IPS DF 4.7 (cell line): Measurements from ENCODE around the gene ALOX15B.

ENCODE experiments used
- DNase-seq: peaks from one replicate; pipeline ENCODE4 v3.0.0-alpha.2; 2013; ENCODE audit warnings: low spot score; ENCODE audit errors: extremely low read depth

Gene ALOX15B

DNA sequence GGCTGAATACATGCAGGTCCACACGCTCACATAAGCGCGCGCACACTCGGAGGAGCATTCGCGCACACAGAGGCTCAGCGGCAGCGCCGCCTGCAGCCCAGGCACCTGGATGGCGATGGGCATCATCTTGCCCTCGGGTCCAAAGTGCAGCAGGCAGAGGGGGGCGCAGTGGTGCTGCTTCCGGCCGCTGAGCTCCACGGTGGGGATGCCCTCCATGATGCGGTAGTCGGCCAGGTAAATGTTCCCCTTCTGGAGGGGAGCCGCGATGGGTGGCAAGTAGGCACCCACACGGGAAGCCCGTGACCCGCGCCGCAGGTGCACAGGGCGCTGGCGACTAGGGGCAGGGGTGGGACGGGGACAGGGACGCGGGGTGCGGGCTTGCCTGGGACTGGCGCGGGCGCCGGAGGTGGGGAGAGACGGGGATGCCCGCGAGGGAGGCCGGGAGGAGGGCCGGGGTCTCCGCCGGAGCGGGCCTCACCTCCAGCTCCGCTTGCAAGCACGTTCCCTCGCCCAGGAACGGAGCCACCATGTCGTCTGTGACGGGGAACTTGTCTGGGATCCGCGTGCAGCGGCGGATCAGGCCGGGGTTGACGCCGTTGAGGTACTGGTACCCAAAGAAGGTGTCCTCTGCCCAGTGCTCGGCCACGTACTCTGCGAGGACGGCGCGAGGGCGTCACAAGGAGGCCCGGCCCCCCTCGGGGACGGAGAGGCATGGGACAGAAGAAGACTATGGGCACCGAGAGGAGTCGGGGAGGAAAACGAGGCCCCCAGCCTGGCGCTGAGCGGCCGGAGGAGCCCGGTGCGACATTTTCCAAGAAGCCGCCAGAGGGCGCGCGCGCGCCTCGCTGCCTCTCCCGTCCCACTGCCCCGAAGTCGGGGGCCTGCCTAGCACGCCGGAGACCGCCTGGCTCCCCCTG lies 40.7 kb downstream of the ALOX15B start:
- no peak for DNase-seq

DNA sequence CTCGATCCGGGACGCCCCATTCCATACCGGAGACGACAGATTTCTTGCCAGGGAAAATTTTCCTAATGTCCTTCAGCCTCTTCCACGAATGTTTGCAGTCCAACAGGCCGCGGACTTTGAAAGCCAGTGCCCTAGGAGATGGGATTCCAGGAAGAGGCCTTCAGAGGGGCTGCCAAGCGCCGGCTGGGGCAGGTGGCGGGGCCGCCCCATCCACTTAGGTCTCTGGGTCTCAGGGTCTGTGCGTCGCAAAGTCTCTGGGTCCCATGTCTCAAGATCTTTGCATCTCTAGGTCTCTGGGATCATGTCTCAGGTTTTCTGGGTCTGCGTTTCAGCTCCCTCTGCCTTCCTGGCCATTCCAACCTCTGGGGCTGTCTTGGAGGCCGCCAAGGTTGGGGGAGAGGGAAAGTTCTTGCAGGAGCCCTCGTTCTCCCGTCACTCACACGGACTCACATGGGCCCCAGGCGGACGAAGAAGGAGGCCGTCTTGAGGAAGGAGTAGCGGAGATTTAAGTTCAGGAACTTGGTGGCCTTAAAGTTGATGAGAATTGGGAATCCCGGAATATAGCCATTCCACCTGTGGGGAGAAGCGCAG lies 41.4 kb downstream of the ALOX15B start:
- DNase-seq = no peak

DNA sequence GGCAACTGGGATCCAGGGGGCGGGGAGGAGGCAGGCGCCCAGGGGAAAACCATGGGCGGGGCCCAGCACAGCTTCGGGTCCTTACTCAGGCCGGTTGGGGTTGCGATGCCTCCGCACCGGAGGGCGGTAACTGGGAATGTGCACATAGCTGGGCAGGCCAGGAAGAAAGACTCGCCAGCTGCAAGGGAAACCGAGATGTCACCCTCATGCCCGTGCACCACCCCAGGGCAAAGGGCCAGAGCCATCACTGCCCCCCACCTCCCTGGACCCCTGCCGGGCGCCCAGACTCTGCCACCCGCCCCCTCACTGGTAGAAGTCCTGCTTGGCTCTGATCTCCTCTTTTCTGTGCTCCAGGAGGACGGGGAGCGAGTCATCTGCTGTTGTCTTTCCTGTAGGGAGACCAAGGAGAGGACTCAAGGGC lies 42.0 kb downstream of the ALOX15B start:
- no peak for DNase-seq

DNA sequence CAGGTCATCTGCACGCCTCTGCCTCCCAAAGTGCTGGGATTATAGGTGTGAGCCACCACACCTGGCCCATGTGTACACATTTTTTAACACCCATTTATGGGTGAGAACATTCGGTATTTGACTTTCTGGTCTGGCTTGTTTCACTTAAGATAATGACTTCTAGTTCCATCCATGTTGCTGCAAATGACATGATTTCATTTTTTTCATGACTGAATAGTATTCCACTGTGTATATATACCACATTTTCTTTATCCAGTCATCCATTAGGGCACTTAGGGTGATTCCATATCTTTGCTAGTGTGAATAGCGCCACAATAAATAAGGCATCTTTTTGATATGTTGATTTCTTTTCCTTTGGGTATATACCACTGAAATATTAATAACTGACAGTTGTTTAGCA lies 43.0 kb downstream of the ALOX15B start:
- no peak for DNase-seq

DNA sequence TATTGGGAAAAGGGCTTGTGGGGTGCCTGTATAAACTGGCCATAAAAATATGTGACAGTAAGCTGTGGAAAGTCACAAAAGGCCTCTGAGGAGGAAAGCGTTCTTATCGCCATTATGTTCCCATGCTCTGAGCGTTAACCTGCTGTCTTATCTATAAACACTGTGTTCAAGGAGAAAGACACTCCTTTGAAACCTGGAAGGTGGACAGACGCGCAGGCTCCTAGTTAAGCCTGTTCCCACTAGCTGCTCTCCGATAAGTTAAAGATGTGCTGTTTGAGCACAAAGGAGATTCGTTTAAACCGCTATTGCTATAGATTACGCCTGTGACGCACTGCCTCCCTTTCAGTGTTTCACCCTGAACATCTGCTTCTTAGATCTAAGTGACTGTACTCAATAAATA lies 43.4 kb downstream of the ALOX15B start:
- no peak for DNase-seq

DNA sequence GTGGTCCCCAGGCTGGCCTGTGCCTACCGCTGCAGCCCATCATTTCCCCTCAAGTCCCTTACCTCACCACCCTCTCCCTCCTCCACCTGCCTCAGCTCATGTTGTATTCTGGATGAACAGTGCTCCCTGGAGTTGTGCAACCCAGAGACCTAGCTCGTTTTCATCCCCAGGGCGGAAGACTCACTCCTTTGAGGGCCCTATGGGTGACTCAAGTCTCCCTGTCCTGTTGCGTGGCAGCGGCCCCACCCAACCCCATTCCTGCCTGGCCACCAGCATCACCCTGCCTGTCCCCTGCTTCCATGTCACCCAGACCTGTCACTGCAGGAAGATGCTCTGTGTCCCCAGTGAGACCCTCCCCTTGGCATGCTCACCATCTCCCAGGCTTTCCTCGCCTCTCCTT lies 45.4 kb downstream of the ALOX15B start:
- DNase-seq = no peak

DNA sequence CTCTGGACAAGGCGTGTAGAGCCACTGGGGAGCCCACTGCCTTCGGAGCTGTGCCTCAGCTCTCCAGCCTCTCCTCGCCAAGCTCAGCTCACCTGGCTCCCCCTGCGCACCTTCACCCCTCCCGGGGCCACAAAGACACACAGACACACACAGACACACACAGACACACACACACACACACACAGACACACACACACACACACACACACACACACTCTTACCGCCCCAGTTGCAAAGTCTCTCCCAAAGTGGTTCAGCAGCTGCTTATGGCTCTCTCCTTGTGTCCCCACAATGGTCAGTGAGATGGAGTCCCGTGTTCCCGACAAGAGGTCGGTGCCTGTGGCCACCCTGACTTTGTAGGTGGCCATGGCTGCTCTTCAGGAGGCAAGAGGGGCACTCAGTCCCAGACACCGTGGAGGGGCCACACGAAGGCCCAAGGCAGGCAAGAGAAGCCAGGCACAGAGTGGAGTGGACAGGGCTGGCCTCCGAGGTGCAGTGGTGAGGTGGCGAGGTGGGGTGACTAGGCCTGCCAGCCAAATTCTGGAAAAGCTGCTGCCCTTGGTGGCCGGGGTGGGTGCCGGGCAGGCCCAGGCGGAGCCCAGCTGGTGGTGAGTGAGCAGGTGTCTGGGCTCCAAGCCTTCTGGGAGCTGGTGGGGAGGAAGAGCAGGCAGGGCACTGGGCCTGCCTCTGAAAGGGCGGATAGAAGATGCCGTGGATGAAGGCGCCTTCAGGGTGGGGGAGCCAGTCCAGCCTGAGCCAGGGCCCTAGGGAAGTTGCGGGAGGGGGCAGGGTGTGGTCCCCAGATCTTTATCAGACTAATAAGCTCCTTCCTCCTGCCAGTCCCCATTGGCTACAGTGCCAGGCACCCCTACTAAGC lies 48.5 kb downstream of the ALOX15B start, which contains the start of gene ALOX12B:
ALOX12B (minus strand) TSS at position 642 of the 877 bp plus-strand sequence; CDS start at position 368, 274 bp downstream.
- DNase-seq = no peak

DNA sequence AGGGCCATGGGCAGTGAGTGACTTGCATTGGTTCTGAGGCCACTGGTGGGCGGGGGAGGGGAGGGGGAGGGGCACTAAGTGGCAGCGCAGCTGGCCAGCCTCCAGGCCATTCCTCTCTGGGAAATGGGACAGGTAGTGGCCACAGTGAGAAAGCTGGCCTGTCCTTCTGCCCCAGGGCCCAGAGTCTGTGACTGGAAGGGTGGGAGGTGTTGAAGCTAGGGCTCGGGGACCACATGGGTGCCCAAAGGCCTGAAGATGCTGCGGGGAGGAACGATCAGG lies 49.0 kb downstream of the ALOX15B start:
- no peak for DNase-seq

DNA sequence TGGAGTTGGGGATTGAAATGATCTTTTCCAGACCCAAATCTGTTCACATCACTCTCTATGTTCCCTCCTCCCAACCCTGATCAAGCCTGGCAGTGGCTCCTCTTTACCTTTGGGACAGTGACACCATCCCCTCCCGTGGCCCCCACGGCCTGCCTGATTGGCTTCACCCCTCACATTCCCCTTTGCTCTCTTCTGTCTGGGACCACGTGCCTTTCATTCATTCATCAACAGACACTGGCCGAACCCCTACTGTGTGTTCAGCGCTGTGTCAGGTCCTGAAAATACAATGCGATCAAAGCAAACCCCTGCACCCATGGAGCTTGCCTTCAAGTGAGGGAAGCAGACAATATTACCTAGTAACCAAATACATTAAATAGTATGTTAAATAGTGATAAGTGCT lies 50.9 kb downstream of the ALOX15B start:
- DNase-seq = no peak

DNA sequence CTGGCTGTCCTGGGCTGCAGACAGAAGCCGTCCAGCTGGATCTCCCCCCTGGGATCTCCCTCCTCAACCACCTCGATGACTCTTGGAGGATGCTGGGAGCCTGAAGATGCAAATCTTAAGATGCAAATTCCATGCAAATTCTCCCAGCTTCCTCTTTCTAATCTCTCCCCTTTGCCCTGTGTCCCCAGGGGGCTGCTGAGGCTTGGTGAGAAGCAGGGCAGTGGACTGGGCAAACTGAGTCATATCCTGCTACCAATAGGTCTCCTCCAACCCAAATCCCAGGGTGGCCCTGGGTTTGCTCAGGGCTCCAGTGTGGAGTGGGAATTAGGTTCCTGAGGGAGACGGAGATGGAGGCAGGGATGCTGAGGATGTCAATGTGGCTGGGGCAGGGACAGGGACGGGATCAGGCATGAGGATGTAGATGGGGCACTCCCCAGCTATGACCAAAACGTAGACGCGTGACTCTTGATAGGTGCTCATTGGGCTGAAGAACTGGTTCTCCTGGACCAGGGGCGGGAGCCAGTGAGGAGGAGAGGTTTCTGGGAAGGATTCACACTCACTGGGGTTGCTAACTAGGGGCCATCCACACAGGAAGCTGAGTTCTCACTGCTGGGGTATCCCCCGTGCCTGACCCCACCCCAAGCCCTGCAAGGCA lies 52.3 kb downstream of the ALOX15B start:
- DNase-seq = no peak

DNA sequence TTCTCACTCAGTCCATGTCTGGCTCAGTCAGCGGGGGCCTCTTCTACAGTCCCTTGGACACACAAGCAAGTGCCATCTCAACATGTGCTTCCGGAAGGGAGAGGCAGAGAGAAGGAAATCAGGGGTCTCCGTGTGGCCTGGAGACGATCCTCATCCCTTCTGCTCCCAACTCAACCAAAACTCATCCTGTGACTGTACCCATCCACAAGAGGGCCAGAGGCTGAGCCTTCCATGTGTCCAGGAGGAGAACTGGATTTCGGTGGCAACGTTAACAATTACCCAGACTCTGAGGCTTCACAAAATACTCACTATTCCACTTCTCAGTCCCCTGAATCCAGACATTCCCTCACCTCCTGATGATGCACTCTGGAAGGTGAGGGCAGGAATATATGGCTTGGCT lies 56.5 kb downstream of the ALOX15B start:
- no peak for DNase-seq

DNA sequence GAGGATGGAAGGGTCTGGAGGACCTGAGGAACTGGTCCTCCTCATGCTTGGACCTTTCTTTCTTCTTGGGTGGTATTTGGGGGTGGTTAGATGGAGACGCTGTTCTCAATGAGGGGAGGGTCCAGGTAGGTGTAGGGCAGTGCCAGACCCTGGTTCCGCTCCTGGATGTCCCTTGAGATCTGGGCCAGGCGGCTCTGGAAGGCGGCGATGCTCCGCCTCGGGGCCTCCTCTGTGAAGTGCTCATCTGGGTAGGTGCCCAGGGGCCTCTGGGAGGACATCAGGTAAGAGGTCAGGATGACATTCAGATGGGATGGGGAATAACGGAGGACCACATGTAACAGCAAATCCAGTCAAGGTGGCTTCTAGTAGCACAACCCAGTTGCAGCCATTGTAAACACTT lies 57.7 kb downstream of the ALOX15B start:
- no peak for DNase-seq
